Stimulated activated CD8-positive, alpha-beta memory T cell treated with anti-CD3 and anti-CD28 coated beads, Interleukin-12 subunit alpha, Interleukin-12 subunit beta, amount 100 ng/mL, for 1 hour (primary cell): ENCODE results near the gene TXLNG.

ENCODE experiments used
- DNase-seq: peaks from one replicate; pipeline ENCODE4 v3.0.0-alpha.2; 2020; ENCODE audit warnings: low read depth

The TXLNG gene

GRCh38 chrX:16785247-16786138, 773 bp upstream of the TXLNG start:
- no peak for DNase-seq

- no peak for DNase-seq
Observed at GRCh38 chrX:16786791-16787735, 797 bp downstream of the TXLNG start.

- DNase-seq, result no peak
Observed at GRCh38 chrX:16788477-16788876, 2.2 kb downstream of the TXLNG start.

- no peak for DNase-seq
Observed at GRCh38 chrX:16796298-16796697, 10.0 kb downstream of the TXLNG start.

GRCh38 chrX:16797358-16797757, 11.1 kb downstream of the TXLNG start:
- no peak for DNase-seq

GRCh38 chrX:16797841-16798240, 11.6 kb downstream of the TXLNG start:
- no peak for DNase-seq

GRCh38 chrX:16804923-16805464, 18.7 kb downstream of the TXLNG start:
- DNase-seq, result no peak

GRCh38 chrX:16807548-16807947, 21.3 kb downstream of the TXLNG start:
- no peak for DNase-seq

GRCh38 chrX:16807976-16808542, 21.8 kb downstream of the TXLNG start:
- DNase-seq, result no peak

- DNase-seq, result no peak
Observed at GRCh38 chrX:16814597-16814996, 28.3 kb downstream of the TXLNG start.

GRCh38 chrX:16819634-16820033, 33.4 kb downstream of the TXLNG start:
- DNase-seq, result no peak

GRCh38 chrX:16822723-16823122, 36.5 kb downstream of the TXLNG start:
- DNase-seq, result no peak

- no peak for DNase-seq
Observed at GRCh38 chrX:16825264-16826035, 39.2 kb downstream of the TXLNG start.

GRCh38 chrX:16826207-16826606, 39.9 kb downstream of the TXLNG start:
- DNase-seq, result no peak

- DNase-seq, result no peak
Observed at GRCh38 chrX:16827225-16827624, 41.0 kb downstream of the TXLNG start.

- no peak for DNase-seq
Observed at GRCh38 chrX:16828124-16828908, 42.0 kb downstream of the TXLNG start.

- no peak for DNase-seq
Observed at GRCh38 chrX:16832301-16832700, 46.0 kb downstream of the TXLNG start.

GRCh38 chrX:16834806-16835205, 48.5 kb downstream of the TXLNG start:
- DNase-seq, result no peak

- no peak for DNase-seq
Observed at GRCh38 chrX:16836371-16836770, 50.1 kb downstream of the TXLNG start.

- no peak for DNase-seq
Observed at GRCh38 chrX:16838202-16839066, 52.2 kb downstream of the TXLNG start.
